ENCODE results near the gene OSBPL5. TPM values are rescaled to one million over a fixed set of nuclear protein-coding genes. Genes with fewer than 3 reads are reported as not detected.

Gene OSBPL5
- total RNA-seq, 1 experiment from 2014 or later = 28.4 TPM

DNA sequence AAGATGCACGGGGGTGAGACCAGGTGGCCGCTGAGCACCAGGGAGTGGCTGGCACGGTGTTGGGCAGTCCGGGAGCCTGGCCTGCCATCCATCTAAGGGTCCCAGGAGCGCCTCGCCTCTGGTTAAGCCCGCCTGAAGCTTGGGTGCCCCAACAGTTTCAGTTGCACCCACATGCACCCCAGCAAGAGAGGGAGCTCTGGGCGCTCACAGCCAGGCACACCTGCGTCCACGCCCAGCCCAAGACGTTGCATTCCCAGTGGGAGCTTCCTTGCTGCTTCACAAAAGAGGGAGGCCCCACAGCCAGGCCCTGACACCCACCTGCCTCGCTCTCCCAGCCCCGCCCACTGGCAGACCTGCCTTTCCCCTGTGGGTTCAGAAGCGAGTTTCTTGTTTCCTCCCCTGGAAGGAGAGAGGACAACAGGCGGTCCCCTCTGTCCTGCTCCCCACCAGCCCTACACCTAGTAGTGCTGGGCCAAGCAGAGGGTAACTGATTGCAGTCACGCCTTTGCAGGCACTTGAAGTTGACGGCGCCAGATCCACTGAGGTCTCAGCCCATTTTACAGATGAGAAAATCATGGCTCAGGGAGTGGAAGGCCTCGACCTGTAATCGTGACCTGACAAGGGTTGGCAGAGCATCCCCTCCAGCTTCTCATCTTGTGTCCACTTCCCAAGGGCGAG is 35.4 kb downstream of the OSBPL5 start:
- H3K9me3 ChIP-seq (ENCODE audit: low read depth, low read length, poor library complexity, severe bottlenecking) = no peaks in the 10 kb centered on the region
- H3K27me3 ChIP-seq (replicated peaks; ENCODE audit: insufficient read depth, low read depth, low read length, poor library complexity) = no peaks in the 10 kb centered on the region
- H3K27ac ChIP-seq (ENCODE audit: low read depth, low read length, poor library complexity, severe bottlenecking) = no peak overlapping the region
- intact Hi-C loops (cut with micrococcal nuclease; ENCODE audit: unreplicated experiment) = no loop called here
- no peaks in the 10 kb centered on the region for H3K36me3 ChIP-seq (ENCODE audit: insufficient read depth, low read length, poor library complexity, severe bottlenecking)
- TF ChIP-seq, protein P1, sequence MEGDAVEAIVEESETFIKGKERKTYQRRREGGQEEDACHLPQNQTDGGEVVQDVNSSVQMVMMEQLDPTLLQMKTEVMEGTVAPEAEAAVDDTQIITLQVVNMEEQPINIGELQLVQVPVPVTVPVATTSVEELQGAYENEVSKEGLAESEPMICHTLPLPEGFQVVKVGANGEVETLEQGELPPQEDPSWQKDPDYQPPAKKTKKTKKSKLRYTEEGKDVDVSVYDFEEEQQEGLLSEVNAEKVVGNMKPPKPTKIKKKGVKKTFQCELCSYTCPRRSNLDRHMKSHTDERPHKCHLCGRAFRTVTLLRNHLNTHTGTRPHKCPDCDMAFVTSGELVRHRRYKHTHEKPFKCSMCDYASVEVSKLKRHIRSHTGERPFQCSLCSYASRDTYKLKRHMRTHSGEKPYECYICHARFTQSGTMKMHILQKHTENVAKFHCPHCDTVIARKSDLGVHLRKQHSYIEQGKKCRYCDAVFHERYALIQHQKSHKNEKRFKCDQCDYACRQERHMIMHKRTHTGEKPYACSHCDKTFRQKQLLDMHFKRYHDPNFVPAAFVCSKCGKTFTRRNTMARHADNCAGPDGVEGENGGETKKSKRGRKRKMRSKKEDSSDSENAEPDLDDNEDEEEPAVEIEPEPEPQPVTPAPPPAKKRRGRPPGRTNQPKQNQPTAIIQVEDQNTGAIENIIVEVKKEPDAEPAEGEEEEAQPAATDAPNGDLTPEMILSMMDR (conservative IDR thresholded peaks at IDR 0.05; ENCODE audit: low read depth, low read length) = no peak
- TF ChIP-seq EZH2 (IDR thresholded peaks at IDR 0.05; ENCODE audit: borderline replicate concordance, low read depth, low read length, poor library complexity, severe bottlenecking) = no peak
- no peak for DNase-seq (ENCODE audit: low spot score)
- ChIA-PET CTCF (no interaction called here), POLR2A (ENCODE audit: low non-redundant PET) (no interaction called here)
- no TSS peak for BruUV-seq (replicated peaks)
- no peaks in the 10 kb centered on the region for H3K4me1 ChIP-seq (ENCODE audit: insufficient read depth, low read length, poor library complexity, severe bottlenecking)
- H3K4me3 ChIP-seq (ENCODE audit: low read depth, low read length, poor library complexity, severe bottlenecking) = no peak overlapping the region

DNA sequence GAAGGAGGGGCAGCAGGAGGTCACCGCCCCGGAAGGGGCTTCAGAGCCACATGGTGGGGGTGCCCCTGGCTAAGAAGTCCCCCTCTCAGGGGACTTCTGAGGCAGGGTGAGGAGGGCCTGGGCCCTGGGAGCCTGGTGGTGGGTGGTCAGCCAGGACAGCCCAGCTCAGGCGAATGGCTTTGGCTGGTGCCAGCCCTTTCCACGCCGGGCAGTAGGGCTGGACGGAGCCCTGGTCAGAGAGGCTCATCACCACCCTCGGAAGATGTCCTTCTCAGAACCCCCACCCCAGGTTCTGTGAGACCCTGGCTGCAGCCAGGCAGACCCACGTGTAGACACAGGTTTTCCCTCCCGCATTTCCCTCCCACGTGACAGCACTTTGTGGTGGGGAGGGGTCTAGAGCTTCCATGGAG is 35.9 kb downstream of the OSBPL5 start:
- Histone ChIP-seq H3K4me3 (ENCODE audit: low read depth, low read length, poor library complexity, severe bottlenecking) (no peak overlapping the region), H3K4me1 (ENCODE audit: insufficient read depth, low read length, poor library complexity, severe bottlenecking) (no peaks in the 10 kb centered on the region), H3K27ac (ENCODE audit: low read depth, low read length, poor library complexity, severe bottlenecking) (no peak overlapping the region), H3K9me3 (ENCODE audit: low read depth, low read length, poor library complexity, severe bottlenecking) (no peaks in the 10 kb centered on the region), H3K27me3 (replicated peaks; ENCODE audit: insufficient read depth, low read depth, low read length, poor library complexity) (no peaks in the 10 kb centered on the region), H3K36me3 (ENCODE audit: insufficient read depth, low read length, poor library complexity, severe bottlenecking) (no peaks in the 10 kb centered on the region)
- POLR2A ChIA-PET (ENCODE audit: low non-redundant PET) = no interaction called here
- CTCF ChIA-PET = no interaction called here
- intact Hi-C loops (cut with micrococcal nuclease; ENCODE audit: unreplicated experiment) = no loop called here
- DNase-seq (ENCODE audit: low spot score) = no peak
- TF ChIP-seq, protein P1 (conservative IDR thresholded peaks at IDR 0.05; ENCODE audit: low read depth, low read length) = no peak
- TF ChIP-seq EZH2 (IDR thresholded peaks at IDR 0.05; ENCODE audit: borderline replicate concordance, low read depth, low read length, poor library complexity, severe bottlenecking) = no peak
- BruUV-seq (replicated peaks) = no TSS peak

DNA sequence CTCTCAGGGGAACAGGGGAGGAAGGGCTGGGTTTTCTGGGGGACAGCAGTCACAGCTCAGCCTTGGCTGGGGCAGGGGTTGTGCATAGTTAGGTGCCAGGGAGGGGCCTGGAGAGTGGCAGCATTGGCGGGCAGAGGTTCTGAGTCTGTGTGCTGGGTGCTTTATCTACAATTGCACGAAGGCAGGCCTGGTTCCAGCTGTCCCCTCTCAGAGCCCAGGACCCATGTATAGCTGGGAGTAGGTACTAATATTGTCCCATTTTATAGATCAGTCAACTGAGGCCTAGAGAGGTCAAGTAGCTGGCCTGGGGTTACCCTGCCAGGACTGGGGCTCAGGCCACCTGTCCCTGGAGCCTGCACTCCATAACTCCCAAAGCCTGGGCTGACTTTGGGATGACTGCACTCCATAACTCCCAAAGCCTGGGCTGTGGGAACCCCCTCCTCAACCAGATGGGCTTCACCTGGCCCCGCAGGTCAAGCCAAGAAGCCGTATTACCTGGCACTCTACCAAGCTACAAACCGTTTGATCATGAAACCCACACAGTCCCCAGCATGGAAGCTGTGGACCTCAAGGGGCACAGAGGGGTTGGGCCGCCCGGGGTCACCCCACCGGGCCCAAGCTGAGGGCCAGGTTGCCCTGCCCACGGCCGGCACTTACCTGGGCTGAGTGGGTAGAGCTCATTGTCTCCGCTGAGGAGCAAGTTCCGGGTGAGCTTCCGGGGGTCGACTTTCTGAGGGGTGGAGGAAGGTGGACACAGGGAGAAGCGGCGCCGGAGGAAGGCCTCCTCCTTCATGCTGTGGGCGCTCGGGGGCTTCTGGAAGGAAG is 36.5 kb downstream of the OSBPL5 start:
- BruUV-seq (replicated peaks) = no TSS peak
- no peak overlapping the region for H3K27ac ChIP-seq (ENCODE audit: low read depth, low read length, poor library complexity, severe bottlenecking)
- H3K36me3 ChIP-seq (ENCODE audit: insufficient read depth, low read length, poor library complexity, severe bottlenecking) = no peaks in the 10 kb centered on the region
- intact Hi-C loops (cut with micrococcal nuclease; ENCODE audit: unreplicated experiment) = no loop called here
- H3K9me3 ChIP-seq (ENCODE audit: low read depth, low read length, poor library complexity, severe bottlenecking) = no peaks in the 10 kb centered on the region
- H3K4me3 ChIP-seq (ENCODE audit: low read depth, low read length, poor library complexity, severe bottlenecking) = no peak overlapping the region
- CTCF ChIA-PET = no interaction called here
- DNase-seq (ENCODE audit: low spot score) = no peak
- H3K27me3 ChIP-seq (replicated peaks; ENCODE audit: insufficient read depth, low read depth, low read length, poor library complexity) = no peaks in the 10 kb centered on the region
- no peaks in the 10 kb centered on the region for H3K4me1 ChIP-seq (ENCODE audit: insufficient read depth, low read length, poor library complexity, severe bottlenecking)
- no peak for TF ChIP-seq EZH2 (IDR thresholded peaks at IDR 0.05; ENCODE audit: borderline replicate concordance, low read depth, low read length, poor library complexity, severe bottlenecking)
- TF ChIP-seq, protein P1 (conservative IDR thresholded peaks at IDR 0.05; ENCODE audit: low read depth, low read length) = no peak
- POLR2A ChIA-PET (ENCODE audit: low non-redundant PET) = interaction anchor here (0.7 kb wide), 1 partner anchor 9 kb away, joined by 3 read pairs; no protein-coding TSS in a partner anchor
